Uterus (tissue), 2 donors: Measurements from ENCODE around the gene ESRRB.

Experiments used
- POLR2A ChIP-seq, 2 donors: fragments of 450-650 bp; IDR thresholded peaks; one replicate each; pipeline ENCODE4 v1.6.1; 2016; ENCODE audit warnings: antibody characterized with exemption in 2 of 2, mild to moderate bottlenecking in 1 of 2, moderate library complexity in 1 of 2
- TF ChIP-seq, protein P1 (sequence below), 4 experiments: fragments of 200-600 bp in 2 of 4; fragments of 450-650 bp in 2 of 4; sonication (generic) in 2 of 4; IDR thresholded peaks; one replicate each; pipeline ENCODE4 v1.5.1; 2016 to 2019; ENCODE audit warnings: antibody characterized with exemption in 4 of 4, mild to moderate bottlenecking in 2 of 4, moderate library complexity in 1 of 4

DNA sequence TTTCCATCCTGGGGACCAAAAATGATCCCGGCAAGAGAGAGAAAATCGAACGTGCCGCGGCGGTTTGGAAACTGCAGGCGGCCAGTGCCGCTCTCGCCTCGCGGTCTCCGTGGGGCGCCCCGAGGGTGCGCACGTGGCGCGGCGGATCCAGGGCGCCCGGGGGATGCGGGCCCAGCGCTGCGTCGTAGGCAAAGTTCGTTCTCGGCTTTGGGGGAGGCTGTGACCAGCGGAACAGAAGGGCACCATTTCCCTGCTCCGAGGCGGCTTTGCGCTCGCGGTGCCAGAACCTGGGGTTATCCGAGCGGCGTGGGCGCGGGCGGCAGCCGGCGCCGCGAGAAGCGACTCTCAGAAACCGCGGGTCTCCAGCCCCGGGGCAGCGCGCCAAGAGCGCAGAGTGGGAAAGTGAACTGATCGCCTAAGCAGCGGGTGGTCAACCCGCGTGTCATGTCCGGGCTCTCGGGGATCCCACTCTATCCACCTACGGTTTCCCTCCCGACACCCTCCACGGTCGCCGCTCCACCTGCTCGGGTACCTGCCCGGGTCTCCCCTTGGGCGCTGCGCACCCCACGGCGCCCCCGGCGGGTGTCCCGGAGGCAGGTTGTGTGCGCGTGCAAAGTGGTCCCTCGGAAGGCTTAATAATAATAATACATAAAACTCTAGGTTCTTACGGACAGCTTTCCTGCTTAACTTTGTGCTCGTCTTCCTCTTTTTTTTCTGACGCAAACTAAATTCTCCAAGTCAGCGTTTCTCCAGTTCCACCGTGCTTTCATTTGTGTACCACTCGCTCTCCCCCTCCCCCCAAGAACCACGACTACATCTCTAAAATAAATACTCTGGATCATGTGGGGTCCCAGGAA is 1.2 kb downstream of the ESRRB start:
- TF ChIP-seq POLR2A (IDR thresholded peaks at IDR 0.05), result no peak
- TF ChIP-seq, protein P1, sequence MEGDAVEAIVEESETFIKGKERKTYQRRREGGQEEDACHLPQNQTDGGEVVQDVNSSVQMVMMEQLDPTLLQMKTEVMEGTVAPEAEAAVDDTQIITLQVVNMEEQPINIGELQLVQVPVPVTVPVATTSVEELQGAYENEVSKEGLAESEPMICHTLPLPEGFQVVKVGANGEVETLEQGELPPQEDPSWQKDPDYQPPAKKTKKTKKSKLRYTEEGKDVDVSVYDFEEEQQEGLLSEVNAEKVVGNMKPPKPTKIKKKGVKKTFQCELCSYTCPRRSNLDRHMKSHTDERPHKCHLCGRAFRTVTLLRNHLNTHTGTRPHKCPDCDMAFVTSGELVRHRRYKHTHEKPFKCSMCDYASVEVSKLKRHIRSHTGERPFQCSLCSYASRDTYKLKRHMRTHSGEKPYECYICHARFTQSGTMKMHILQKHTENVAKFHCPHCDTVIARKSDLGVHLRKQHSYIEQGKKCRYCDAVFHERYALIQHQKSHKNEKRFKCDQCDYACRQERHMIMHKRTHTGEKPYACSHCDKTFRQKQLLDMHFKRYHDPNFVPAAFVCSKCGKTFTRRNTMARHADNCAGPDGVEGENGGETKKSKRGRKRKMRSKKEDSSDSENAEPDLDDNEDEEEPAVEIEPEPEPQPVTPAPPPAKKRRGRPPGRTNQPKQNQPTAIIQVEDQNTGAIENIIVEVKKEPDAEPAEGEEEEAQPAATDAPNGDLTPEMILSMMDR (IDR thresholded peaks at IDR 0.05), result no peak
